Measurements from ENCODE around the gene PEX14.

The PEX14 gene

DNA sequence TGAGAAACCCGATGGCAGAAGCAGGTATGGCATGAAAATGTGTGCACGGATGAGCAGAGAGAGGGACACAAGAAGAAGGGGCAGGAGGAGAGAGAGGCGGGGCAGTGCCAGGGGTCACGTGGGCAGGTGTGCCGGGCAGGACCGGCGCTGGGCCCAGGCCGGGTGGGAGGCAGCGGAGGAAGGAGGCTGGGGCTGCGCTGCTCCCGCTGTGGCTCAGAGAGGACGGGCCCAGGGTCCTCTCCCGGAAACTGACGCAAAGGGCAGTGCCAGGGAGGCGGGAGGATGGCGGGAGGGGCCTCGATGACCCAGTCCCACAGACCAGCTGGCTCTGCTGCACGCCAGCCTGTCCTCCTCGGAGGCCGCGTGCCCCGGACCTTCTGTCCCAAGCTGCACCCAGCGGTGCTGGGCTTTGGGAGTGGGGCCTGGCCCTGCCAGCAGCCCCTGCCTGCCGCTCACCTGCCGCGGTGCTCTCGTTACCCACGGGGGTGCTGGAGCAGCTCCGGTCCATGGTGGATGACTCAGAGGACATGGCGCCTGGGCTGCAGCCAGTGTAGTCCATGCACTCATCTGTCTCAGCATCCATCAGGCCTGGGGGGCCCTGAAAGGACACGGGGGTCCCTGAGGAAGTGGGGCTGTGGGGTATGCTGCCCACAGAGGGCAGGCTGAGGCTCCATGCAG, 167.8 kb downstream of the PEX14 start:
- no peak for DNase-seq

DNA sequence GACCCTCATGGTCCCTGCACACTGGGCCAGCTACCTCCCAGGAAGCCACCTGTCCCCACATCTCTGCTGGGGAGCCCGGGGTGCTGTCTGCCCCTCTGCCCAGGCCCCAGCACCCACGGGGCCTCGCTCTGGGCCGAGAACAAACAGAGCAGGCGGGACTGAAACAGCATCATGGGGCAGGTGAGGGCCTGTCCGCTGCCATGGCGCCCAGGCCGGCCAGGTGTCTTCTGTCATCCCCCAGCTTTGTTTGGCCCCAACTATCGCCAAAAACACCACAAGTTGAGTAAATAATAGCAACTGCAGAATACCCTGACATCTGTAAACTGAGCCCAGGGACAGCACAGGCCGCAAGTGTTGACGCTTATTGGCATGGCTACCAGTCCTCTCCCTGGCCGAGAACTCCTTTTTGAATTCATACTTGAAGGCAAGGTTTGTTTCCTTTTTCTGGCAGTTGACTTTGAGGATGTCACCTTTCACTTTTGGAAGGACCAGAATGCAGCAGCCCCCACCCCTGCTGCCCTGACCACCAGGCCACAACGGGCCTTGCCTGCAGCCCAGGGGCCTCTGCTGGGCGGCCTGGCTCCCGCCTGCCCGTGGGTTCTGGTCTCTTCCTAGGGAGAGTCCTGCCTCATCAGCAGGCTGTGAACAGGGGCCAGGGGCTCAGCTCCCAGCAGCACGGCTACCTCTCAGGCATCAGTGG, 169.0 kb downstream of the PEX14 start:
- no peak for DNase-seq

DNA sequence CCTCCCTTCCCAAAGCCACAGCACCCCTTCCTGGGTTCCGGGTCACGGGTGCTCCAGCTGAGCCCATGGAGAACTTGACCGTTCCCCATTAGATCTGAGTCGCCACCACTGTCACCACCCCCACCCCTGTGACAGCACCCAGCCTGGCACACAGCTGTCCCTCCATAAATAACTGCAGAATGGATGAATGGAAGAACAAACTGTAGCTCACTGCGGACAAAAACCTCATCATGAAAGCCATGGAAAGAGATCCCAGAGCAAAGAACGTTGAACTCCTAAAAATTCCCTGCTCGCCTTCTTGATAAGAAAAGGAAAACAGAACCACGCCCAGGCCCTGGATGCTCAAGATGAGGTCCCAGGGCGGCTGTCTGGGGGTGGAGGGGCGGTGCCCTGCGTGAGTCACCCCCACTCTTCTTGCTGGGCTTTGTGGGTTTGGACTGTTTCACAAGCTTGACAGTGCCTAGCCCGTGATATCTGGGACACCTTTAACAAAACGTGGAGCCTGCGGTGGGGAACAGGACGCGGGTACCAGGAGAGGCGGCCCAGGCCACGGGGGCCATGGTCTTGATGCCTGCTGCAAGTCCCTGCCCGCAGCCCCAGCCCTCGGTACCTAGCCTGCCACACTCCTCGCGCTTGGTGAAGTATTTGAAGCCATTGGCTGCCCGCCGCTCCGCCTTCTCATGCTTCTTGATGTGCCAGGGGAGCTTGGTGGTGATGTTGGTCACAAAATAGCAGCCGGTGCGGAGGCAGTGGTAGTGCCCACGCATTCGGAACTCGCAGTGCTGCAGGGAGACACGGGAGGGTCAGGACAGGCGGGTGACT, 169.8 kb downstream of the PEX14 start:
- DNase-seq = peak in 20 of 58 donors; percentile 4 to 68 (median 23)

DNA sequence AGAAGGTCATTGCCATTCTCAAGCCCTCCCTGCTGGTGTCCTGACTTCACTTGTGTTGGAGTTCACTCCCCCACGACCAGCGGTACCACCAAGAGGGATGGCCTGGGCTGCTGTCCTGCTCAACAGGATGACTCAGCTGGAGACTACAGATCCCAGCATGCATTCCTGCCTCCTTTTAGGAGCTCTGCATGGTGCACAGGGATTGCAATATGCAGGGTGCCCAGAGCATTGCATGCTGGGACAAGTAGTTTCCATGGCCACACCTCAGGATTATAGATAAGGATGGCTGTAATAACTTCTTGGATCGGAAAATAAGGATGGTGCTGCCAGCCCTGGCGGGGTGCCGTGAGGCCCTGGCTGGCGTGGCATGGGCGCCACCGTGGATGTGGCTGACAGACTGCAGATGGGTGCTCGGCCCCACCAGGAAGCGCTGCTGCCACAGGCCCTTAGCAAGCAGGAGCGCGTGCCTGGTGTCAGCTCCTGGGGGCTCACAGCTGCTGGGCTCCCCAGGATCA, 171.7 kb downstream of the PEX14 start:
- peak in 9 of 58 donors; percentile 6 to 54 (median 29) for DNase-seq

DNA sequence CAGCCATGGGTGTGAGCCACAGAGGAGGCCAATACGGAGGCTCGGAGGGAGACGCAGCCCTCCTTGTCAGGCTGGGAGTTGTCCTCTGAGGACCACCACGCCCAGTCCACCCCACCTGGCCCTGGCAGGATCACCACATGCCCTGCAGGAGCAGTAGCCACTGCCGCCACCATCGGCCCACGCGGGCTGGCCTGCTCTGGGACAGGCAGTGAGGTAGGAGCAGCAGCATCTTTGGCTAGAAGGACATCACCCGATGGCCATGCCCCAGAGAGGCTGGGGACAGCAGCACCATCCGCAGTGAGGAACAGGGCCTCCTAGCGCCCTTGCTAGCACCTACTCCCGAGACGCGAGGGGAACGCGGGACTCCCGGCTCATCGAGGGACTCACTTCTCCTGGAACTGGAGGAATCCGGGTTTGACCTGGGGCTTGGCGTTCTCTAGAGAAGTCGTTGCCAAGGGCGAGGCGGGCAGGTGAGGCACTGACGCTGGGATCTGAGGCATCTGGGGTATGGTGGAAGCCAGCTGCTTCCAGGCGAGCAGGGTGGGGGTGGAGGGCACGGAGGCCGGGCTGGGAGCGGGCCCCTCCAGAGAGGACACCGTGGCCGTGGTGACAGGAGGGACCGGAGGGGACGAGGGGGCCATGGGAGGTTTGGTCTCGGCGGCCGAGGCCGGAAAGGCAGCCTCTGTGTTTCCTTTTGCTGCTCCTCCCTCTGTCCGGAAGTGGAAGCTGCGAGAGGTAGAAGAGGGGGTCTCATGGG, 172.8 kb downstream of the PEX14 start:
- no peak for DNase-seq

DNA sequence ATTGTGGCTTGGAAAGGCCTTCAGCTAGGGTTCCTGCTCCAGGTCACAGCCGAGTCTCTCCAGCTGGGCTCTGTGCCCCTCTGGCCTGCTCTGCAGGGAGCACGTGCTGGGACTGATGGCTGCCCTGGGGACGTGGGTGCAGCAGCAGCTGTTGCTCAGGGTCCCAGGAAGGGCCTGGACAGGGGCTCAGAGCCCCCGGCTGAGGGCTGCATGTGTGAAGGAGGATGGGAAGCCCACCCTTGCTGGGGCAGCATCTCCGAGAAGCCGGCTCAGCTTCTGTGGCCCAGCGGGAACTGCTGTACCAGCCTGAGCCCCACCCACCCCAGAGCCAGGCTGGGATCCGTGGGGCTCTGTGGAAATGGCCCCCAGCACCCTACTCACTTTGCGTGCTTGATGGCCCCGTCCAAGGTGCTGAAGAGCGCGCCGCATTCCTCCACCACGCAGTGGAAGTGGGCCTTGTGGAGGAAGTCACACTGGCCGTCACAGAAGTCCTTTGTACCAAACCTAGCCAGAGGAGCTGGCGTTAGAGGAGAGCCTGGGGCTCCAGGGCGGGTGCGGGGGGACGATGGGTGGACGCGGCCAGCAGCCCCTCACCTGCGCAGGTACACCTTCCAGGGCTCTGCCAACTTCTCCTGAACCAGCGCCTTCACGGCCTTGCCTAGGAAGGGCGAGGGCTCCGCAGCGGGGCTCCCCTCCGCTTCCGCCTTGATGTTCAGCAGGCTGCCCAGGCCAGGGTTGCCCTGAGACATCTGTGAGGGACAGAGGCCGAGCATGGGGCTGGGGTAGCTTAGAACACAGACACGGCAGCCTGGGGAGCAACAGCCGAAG, 174.2 kb downstream of the PEX14 start:
- DNase-seq = no peak

DNA sequence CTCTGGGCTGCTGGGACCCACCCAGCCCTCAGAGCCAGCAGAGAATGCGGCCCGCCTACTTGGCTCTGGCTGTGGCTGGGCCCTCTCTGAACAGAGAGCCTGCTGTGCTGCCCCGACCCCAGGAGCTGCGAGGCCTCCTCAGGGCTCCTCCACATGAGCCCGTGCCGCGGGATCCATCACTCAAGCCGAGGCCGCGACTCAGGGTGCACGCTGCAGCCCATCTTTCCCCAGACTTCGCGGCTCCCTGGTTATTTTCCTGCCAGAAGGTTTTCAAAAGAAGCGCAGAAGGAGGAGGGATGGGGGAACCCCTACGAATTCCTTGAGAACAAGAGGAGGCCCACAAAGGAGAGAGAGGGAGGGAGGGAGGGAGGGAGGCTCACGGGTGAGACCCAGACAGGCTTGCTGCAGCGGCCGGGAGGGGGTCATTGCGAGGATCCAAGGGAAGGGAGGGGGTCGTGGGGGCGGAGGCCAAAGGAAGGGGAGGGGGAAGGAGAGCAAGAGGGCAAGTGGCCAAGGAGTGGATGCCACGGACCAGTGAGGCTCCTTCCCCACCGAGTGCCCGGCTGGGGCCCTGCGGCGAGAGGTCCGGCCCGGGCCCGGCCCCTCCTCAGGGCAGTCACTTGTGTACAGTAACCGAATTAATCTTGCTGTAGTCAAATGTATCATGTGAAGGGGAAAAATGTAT, 174.9 kb downstream of the PEX14 start:
- DNase-seq = no peak

DNA sequence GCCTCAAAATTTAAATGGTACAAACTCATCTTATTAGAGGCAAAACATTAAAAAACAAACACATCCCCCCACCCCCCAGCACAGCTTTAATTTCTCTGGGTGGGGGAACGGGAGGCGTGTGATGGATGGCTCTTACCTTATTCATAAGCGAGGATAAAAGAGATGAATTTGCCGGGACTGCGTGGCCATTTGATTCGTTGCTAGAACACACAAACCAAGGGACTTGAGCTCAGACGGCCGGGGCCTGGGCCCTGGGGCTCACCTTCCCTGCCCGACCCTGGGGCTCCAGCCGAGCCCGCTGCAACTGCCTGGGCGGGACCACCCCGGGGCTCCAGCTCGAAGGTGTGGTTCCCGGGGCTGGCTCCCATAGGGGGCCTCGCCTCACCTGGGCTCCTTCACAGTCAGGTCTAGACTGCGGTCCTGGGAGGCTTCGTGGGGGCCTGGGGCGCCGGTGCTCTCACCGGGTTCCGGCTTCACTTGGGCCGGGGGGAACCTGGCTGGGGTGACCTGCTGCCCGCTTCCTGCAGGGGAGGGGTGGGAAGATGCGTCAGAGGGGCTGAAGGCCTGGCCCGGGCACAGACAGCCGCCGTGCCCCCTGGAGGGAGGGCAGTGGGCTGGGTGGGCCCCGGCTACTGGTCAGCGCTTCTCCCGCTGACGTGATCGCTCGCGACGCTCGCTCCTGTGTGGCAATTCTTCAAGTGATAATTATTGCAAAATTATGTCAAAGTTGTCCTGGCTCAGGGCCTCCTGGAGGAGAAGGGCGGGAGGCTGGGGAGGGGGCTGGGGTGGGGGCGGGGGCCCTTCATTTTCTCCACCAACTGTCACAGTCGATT, 176.0 kb downstream of the PEX14 start:
- no peak for DNase-seq

DNA sequence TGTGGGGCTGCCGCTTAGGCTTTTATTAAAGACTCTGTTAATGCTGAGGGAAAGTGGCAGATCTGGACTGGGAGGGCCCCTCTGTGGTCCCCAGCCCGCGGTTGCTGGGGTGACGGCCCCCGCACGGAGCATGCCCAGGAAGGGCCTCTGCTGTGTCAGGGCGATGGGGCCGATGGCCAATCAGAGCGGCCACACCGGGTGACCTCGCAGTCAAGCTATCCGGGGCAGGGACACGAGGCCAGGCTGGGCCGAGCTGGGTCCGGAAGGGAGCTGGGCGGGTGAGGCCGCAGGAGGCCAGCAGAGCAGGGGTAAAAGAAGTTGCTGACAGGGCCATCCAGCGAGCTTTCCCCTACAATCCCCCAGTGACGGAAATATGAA, 176.6 kb downstream of the PEX14 start:
- DNase-seq = no peak

DNA sequence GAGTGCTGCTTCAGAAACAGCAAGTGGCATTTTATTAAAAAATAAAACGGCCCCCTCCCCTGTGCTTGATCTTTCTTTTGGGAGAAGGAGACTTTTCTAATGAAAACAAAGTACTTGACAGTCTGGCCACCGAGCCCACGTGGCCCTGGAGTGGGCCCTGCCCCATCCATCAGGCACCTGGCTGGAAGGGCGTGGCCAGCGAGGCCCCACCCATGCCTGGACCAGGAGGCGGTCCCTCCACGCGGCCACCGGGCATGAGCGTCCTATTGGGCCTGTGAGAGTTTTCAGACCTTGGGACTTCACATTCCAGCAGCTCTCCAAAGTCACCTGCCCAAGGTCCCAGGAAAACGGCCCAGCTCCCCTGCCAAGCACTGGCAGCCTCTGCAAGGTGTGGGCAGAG, 177.0 kb downstream of the PEX14 start:
- no peak for DNase-seq

DNA sequence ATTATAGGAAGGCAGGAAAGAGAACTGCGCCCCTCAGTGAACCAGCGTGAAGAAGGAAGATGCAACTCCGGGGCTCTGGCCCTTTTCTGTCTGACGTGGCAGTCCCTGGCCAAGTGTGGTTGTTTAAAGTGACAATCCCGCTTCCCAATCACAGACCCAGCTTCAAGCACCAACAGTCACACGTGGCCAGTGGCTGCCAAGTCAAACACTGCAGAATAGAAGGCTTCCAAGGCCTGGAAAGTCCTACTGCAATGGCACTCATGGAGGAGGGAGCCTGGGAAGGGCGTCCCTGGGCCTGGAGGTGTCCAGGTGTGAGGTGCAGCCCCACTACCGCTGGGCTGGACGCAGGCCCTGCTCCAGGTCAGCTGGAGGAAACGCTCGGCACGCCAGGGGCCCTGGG, 177.9 kb downstream of the PEX14 start:
- no peak for DNase-seq

DNA sequence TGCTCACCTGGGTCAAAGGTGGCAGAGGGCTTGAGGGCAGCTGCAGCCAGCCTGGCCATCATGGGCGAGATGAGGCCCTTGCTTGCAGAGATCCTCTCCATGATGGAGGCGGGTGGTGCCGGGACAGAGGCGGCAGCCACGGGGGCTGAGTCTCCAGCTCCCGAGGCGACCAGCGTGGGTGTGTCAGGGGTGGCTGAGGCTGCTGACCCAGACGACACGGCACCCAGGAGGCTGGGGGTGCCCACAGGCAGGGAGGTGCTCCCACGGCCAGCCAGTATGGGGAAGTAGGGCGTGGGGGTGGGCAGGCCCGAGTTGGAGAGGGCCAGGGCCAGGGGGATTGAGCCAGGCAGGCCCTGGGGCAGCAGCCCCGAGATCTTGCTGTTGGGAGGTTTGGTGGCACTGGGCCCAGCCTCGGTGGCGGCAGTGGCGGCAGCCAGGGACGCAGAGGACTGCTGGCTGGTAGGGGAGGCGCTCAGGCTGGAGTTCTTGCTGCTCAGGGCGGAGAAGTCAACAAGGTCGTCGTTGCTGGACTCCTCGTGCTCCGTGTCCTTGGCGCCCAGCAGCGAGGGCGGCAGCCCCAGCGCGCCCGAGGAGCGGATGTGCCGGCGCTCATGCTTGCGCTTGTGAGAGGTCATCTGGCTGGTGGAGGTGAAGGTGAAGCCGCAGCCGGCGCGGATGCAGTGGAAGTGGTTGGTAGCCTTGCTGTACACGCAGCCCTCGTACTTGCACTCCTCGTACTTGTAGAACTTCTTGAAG, 178.8 kb downstream of the PEX14 start:
- no peak for DNase-seq

DNA sequence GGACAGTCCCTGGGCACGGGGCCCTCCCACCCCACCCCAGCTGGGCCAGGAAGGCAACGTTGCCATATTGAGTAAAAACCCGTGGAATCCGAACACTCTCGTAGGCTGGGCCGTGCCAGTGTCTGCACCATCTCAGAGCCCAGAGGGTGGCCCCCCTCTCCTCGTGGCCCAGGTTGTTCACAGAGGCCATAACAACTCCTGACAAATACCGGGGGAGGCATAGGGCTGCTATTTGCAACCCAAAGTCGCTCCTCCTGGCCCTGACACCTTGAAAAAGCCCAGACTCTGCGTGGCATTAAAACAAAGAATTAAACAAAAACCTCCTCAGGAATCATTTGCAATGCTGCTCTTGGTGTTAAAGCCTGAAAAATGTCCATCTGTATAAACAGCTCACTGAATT, 180.3 kb downstream of the PEX14 start:
- no peak for DNase-seq

DNA sequence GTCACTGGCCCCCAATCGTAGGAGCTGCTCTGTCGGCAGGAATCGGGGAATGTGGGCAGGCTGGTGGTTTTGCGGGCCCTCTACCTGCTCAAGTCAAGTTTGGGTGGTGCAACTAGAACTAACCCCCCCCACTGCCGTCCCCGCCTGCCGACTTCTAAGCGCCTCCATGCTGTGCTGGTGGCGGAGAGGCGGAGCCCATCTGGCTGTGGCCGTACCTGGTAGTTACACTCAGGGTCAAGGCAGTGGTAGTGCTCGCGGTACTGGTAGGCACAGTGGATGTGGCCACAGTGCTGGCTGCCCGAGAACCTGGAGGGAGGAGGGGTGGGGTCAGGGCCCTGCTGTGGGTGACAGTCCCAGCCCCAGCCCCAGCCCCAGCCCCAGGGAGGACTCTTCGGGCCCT, 181.7 kb downstream of the PEX14 start:
- no peak for DNase-seq

DNA sequence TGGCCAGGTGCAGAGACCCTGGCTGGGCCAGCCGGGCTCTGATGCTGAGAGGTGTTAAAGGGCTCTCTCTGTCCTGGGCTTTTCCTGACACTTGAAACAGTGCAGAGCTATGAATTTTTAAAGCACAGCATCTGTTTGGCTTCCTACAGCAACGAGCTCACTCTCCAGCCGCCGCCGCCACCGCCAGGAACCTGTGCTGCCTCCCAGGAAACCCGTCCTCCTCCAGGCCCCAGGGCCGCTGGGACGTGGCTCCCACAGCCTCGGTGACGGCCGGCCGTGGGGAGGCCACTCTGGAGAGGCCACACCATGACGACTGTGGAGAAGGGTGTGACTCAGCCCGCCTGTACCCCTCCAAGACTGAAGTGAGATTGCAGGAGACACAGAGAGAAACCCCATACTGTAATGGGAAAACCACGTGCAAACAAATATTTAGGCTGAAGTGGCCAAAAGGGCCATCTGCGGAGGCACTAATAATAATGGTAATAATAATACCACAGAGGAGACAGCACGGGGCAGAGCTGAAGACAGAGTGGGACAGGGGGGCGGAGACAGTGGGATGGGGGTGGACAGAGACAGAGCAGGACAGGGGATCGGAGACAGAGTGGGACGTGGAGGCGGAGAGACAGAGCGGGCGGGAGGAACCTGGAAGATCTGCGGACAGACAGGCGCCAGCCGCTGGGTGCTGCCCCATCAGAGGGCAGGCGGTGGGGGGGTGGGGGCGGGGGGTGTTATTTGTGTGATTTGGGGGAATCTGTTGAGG, 182.5 kb downstream of the PEX14 start:
- DNase-seq = no peak

DNA sequence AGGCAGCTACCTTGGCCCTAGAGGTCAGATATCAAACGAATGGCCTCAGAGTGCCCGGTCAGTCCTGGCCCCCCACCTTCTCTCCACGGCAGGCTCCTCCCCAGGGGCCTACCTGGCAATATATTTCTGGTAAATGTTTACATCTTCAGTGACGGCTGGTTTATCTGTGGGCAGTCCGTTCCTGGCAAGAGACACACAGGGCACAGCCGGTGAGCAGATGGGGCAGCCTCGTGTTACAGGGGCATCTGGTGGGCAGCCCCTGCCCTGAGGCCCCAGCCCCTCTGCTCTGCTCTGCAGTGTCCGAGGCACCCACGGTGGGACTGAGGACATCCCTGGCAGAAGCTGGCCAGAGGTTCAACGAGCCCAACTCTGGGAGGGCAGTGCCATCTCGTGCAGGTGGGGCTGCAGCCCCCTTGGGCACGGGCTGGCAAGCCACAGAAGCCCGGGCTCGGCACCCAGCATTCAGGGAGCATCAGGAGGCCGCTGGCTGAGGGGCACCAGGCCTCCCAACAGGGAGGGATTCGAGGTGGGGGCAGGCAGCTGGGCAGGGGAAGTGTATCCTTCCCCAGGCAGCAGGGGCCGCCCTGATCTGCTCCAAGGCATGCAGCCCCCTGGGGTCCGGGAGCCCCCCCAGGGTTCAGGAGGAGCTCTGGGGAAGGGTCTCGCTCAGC, 183.8 kb downstream of the PEX14 start:
- DNase-seq = no peak

DNA sequence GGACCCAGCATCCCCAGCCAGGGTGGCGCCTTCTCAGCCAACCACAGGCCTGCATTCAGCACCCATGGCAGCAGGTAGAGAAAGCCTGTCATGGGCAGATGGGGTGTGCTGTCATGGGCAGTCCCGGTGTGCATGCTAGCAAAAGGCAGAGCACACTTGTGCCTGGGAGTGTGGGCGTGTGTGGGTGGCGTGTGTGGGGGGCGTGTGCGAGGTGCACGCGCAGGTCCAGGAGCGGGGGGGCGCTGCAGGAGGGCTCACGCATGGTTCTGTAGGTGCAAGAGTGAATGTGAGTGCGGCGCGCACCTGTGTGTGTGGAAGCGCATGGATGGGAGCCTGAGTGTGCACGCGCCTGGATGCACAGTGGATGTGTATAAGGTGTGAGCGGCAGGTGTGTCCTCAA, 184.5 kb downstream of the PEX14 start:
- DNase-seq = no peak

All from anterior cingulate cortex (tissue), 58 donors.